GDM1 (cell line): ENCODE data around the gene ACVRL1.
"Not testable (repeated sequence)": the region's sequence is repeated elsewhere in the genome, so short reads cannot be mapped to it uniquely, and the experiment has no call there.

Experiments used
- DNase-seq: peaks from one replicate; lab custom pipeline; 2025; lab: John Stamatoyannopoulos, UW

Gene ACVRL1

GRCh38 chr12:51874486-51874885, 32.8 kb upstream of the ACVRL1 start:
- DNase-seq, result no peak

- DNase-seq, result no peak
Observed at GRCh38 chr12:51879102-51879501, 28.2 kb upstream of the ACVRL1 start.

- DNase-seq, result no peak
Observed at GRCh38 chr12:51883295-51883694, 24.0 kb upstream of the ACVRL1 start.

GRCh38 chr12:51883998-51884675, 23.2 kb upstream of the ACVRL1 start:
- DNase-seq, result no peak

GRCh38 chr12:51884676-51885229, 22.6 kb upstream of the ACVRL1 start:
- no peak for DNase-seq

GRCh38 chr12:51885294-51886020, 21.8 kb upstream of the ACVRL1 start:
- not testable (repeated sequence) for DNase-seq

- peak; percentile 62 for DNase-seq
Observed at GRCh38 chr12:51886021-51886710, 21.1 kb upstream of the ACVRL1 start.

GRCh38 chr12:51887476-51888315, 19.6 kb upstream of the ACVRL1 start, which contains the start of gene ANKRD33:
Gene ANKRD33, plus strand, starts transcription at chr12:51888103. Its CDS starts 84 bp downstream, at chr12:51888187.
- DNase-seq, result no peak

- no peak for DNase-seq
Observed at GRCh38 chr12:51888316-51889215, 18.7 kb upstream of the ACVRL1 start.

- no peak for DNase-seq
Observed at GRCh38 chr12:51889216-51890132, 17.8 kb upstream of the ACVRL1 start.

GRCh38 chr12:51890133-51890464, 17.2 kb upstream of the ACVRL1 start:
- no peak for DNase-seq

GRCh38 chr12:51890511-51891171, 16.7 kb upstream of the ACVRL1 start:
- DNase-seq, result no peak

- DNase-seq, result no peak
Observed at GRCh38 chr12:51891843-51892242, 15.5 kb upstream of the ACVRL1 start.

- no peak for DNase-seq
Observed at GRCh38 chr12:51893786-51894185, 13.5 kb upstream of the ACVRL1 start.

- no peak for DNase-seq
Observed at GRCh38 chr12:51895378-51896135, 11.7 kb upstream of the ACVRL1 start.

- no peak for DNase-seq
Observed at GRCh38 chr12:51896236-51896635, 11.1 kb upstream of the ACVRL1 start.

GRCh38 chr12:51897181-51897580, 10.1 kb upstream of the ACVRL1 start:
- no peak for DNase-seq

- DNase-seq, result no peak
Observed at GRCh38 chr12:51898506-51898905, 8.8 kb upstream of the ACVRL1 start.
